H1 (cell line): Measurements from ENCODE around the gene ELFN1. TPM values are rescaled to one million over a fixed set of nuclear protein-coding genes. Genes with fewer than 3 reads are reported as not detected.

Source experiments
- CTCF ChIA-PET: fragments of 300-600 bp; sonication (Branson Sonifier 250); formaldehyde crosslinking; loops from one replicate; lab custom pipeline; 2021; ENCODE audit not compliant: partially characterized antibody; lab: Charles Lee
- POLR2A ChIA-PET: fragments of 300-600 bp; sonication (Branson Sonifier 250); formaldehyde crosslinking; loops from one replicate; lab custom pipeline; 2021; ENCODE audit warnings: inconsistent platforms; ENCODE audit not compliant: partially characterized antibody; lab: Charles Lee
- DNase-seq, 2 experiments: peaks; one replicate each; pipeline versions ENCODE4 v3.0.0 to v3.0.0-alpha.2; 2010 to 2022; ENCODE audit warnings: low spot score in 2 of 2, low read depth in 1 of 2, mixed read lengths in 1 of 2
- FAIRE-seq: peaks from 2 replicates; lab custom pipeline; 2011; peaks lifted over from hg19 to GRCh38; lab: Jason Lieb, UNC
- H2AFZ ChIP-seq: 2 replicates; pipeline ENCODE4 v1.8.1; 2012; ENCODE audit warnings: low read length, inconsistent platforms
- H2AK5ac ChIP-seq: 2 replicates; pipeline ENCODE4 v1.6.1; 2013; ENCODE audit warnings: low read depth, low read length
- H2BK120ac ChIP-seq: replicated peaks from 2 replicates; pipeline ENCODE3; 2013; ENCODE audit warnings: low read depth, low read length, inconsistent platforms
- H2BK12ac ChIP-seq: 2 replicates; pipeline ENCODE4 v1.6.1; 2013; ENCODE audit warnings: low read depth, low read length
- H2BK15ac ChIP-seq: 2 replicates; pipeline ENCODE4 v1.6.1; 2013; ENCODE audit warnings: low read length
- H2BK20ac ChIP-seq: 2 replicates; pipeline ENCODE4 v1.6.1; 2013; ENCODE audit warnings: low read length
- H2BK5ac ChIP-seq: 2 replicates; pipeline ENCODE4 v1.6.1; 2013; ENCODE audit warnings: low read depth, low read length
- H3K14ac ChIP-seq: 2 replicates; pipeline ENCODE4 v1.6.1; 2013; ENCODE audit warnings: inconsistent platforms; ENCODE audit not compliant: insufficient read length
- H3K18ac ChIP-seq: 2 replicates; pipeline ENCODE4 v1.6.1; 2013; ENCODE audit warnings: low read length; ENCODE audit errors: extremely low read depth
- H3K23ac ChIP-seq: 2 replicates; pipeline ENCODE4 v1.6.1; 2013; ENCODE audit warnings: inconsistent platforms; ENCODE audit not compliant: insufficient read length
- H3K23me2 ChIP-seq: 2 replicates; pipeline ENCODE4 v1.6.1; 2013; ENCODE audit warnings: low read depth, low read length
- H3K27ac ChIP-seq: 2 replicates; pipeline ENCODE4 v1.6.1; 2011; ENCODE audit warnings: low read depth, low read length, inconsistent platforms
- H3K27me3 ChIP-seq, 4 experiments: replicated peaks in 1 of 4; 1 replicate in 1 of 4; 2 replicates in 3 of 4; pipeline versions ENCODE4 v1.6.1 to v1.8.1; 2011 to 2013; ENCODE audit warnings: low read length in 3 of 4, mild to moderate bottlenecking in 3 of 4, inconsistent platforms in 2 of 4, mixed read lengths in 2 of 4, moderate library complexity in 1 of 4; ENCODE audit not compliant: control insufficient read depth in 3 of 4, insufficient read depth in 3 of 4; ENCODE audit errors: extremely low read depth in 1 of 4
- H3K36me3 ChIP-seq, 4 experiments: 2 replicates each; pipeline versions ENCODE4 v1.6.1 to v1.8.1; 2011 to 2013; ENCODE audit warnings: mild to moderate bottlenecking in 4 of 4, low read length in 3 of 4, moderate library complexity in 2 of 4, control low read depth in 1 of 4, inconsistent platforms in 1 of 4; ENCODE audit not compliant: insufficient read depth in 4 of 4, control insufficient read depth in 2 of 4
- H3K4ac ChIP-seq: replicated peaks from 2 replicates; pipeline ENCODE3; 2013; ENCODE audit warnings: low read length, low read depth, mixed read lengths, inconsistent platforms; ENCODE audit not compliant: insufficient read length
- H3K4me1 ChIP-seq, 4 experiments: replicated peaks in 1 of 4; 1 replicate in 1 of 4; 2 replicates in 3 of 4; pipeline versions ENCODE4 v1.6.1 to v1.8.1; 2011 to 2013; ENCODE audit warnings: low read length in 3 of 4, inconsistent platforms in 2 of 4, mixed read lengths in 1 of 4; ENCODE audit not compliant: insufficient read depth in 4 of 4, control insufficient read depth in 3 of 4
- H3K4me2 ChIP-seq, 2 experiments: 2 replicates each; pipeline versions ENCODE4 v1.6.1 to v1.8.1; 2011 to 2013; ENCODE audit warnings: low read depth in 2 of 2, low read length in 2 of 2, control low read depth in 1 of 2, inconsistent platforms in 1 of 2, mild to moderate bottlenecking in 1 of 2; ENCODE audit not compliant: insufficient read depth in 1 of 2
- H3K4me3 ChIP-seq, 4 experiments: fragments of 200-600, 300-600 bp in 1 of 4; sonication (generic), shearing (Covaris generic), sonication (Bioruptor Twin) in 1 of 4; 2 replicates each; pipeline versions ENCODE4 v1.5.1 to v1.8.1; 2011 to 2016; ENCODE audit warnings: low read length in 4 of 4, low read depth in 3 of 4, control low read depth in 2 of 4, inconsistent platforms in 2 of 4, mild to moderate bottlenecking in 2 of 4, mixed read lengths in 1 of 4, moderate library complexity in 1 of 4; ENCODE audit not compliant: insufficient read depth in 2 of 4; ENCODE audit errors: extremely low read depth in 1 of 4
- H3K56ac ChIP-seq: replicated peaks from 2 replicates; pipeline ENCODE3; 2013; ENCODE audit warnings: low read depth, mild to moderate bottlenecking, mixed read lengths, low read length, inconsistent platforms; ENCODE audit not compliant: insufficient read length
- H3K79me1 ChIP-seq: 2 replicates; pipeline ENCODE4 v1.6.1; 2013; ENCODE audit warnings: low read depth, low read length, control low read depth
- H3K79me2 ChIP-seq, 2 experiments: 2 replicates each; pipeline versions ENCODE4 v1.6.1 to v1.8.1; 2012 to 2013; ENCODE audit warnings: low read length in 2 of 2, mild to moderate bottlenecking in 2 of 2, inconsistent platforms in 1 of 2; ENCODE audit not compliant: insufficient read depth in 2 of 2, control insufficient read depth in 1 of 2
- H3K9ac ChIP-seq, 4 experiments: replicated peaks in 1 of 4; 1 replicate in 1 of 4; 2 replicates in 3 of 4; pipeline versions ENCODE4 v1.6.1 to v1.8.1; 2011 to 2013; ENCODE audit warnings: low read depth in 3 of 4, low read length in 3 of 4, control low read depth in 2 of 4, mild to moderate bottlenecking in 2 of 4, moderate library complexity in 2 of 4, inconsistent platforms in 1 of 4; ENCODE audit errors: extremely low read depth in 1 of 4
- H3K9me3 ChIP-seq, 2 experiments: 2 replicates each; pipeline versions ENCODE4 v1.6.1 to v1.8.1; 2012 to 2013; ENCODE audit warnings: mild to moderate bottlenecking in 2 of 2, moderate library complexity in 2 of 2, control low read depth in 1 of 2, inconsistent platforms in 1 of 2, low read depth in 1 of 2, low read length in 1 of 2, mixed read lengths in 1 of 2; ENCODE audit not compliant: insufficient read depth in 2 of 2
- H4K20me1 ChIP-seq, 2 experiments: replicated peaks in 1 of 2; 2 replicates each; pipeline versions ENCODE3 to v1.8.1; 2011 to 2013; ENCODE audit warnings: inconsistent platforms in 2 of 2, low read length in 2 of 2, mild to moderate bottlenecking in 1 of 2; ENCODE audit not compliant: insufficient read depth in 2 of 2, control insufficient read depth in 1 of 2
- H4K5ac ChIP-seq: 2 replicates; pipeline ENCODE4 v1.6.1; 2013; ENCODE audit warnings: low read length, low read depth, mixed read lengths, inconsistent platforms; ENCODE audit not compliant: insufficient read length
- H4K8ac ChIP-seq: 2 replicates; pipeline ENCODE4 v1.8.0; 2013; ENCODE audit warnings: mild to moderate bottlenecking, moderate library complexity, low read length, inconsistent platforms; ENCODE audit not compliant: insufficient read depth; ENCODE audit errors: extremely low read depth
- H4K91ac ChIP-seq: replicated peaks from 2 replicates; pipeline ENCODE3; 2013; ENCODE audit warnings: low read length, mixed read lengths, inconsistent platforms; ENCODE audit not compliant: insufficient read length
- BACH1 ChIP-seq: IDR thresholded peaks from 2 replicates; pipeline ENCODE4 v1.6.1; 2012; ENCODE audit warnings: low read length, improper control_type of control experiment
- CHD1 ChIP-seq: IDR thresholded peaks from 2 replicates; pipeline ENCODE4 v1.6.1; 2012; ENCODE audit warnings: low read depth, low read length, improper control_type of control experiment
- EGR1 ChIP-seq: IDR thresholded peaks from 2 replicates; pipeline ENCODE4 v1.6.1; 2011; ENCODE audit warnings: low read depth, low read length, borderline replicate concordance
- EZH2 ChIP-seq: fragments of 200-600 bp; sonication (generic); IDR thresholded peaks from 2 replicates; pipeline ENCODE4 v1.7.1; 2012; ENCODE audit warnings: low read depth, mild to moderate bottlenecking, moderate library complexity, low read length, inconsistent platforms; ENCODE audit not compliant: severe bottlenecking
- FOSL1 ChIP-seq: IDR thresholded peaks from 2 replicates; pipeline ENCODE4 v1.6.1; 2011; ENCODE audit warnings: mild to moderate bottlenecking, low read depth, low read length, moderate library complexity; ENCODE audit not compliant: insufficient read depth
- JUND ChIP-seq: IDR thresholded peaks from 2 replicates; pipeline ENCODE4 v1.6.1; 2011; ENCODE audit warnings: mild to moderate bottlenecking, improper control_type of control experiment, low read length
- MAFK ChIP-seq: IDR thresholded peaks from 2 replicates; pipeline ENCODE4 v1.6.1; 2012; ENCODE audit warnings: low read depth, mild to moderate bottlenecking, improper control_type of control experiment, low read length
- NANOG ChIP-seq: IDR thresholded peaks from 2 replicates; pipeline ENCODE4 v1.6.1; 2011; ENCODE audit warnings: low read length, low read depth, mild to moderate bottlenecking, inconsistent platforms; ENCODE audit not compliant: insufficient read depth, poor library complexity, severe bottlenecking
- WGBS, 2 experiments: shearing (Covaris generic) in 1 of 2; methylation state at CpG; one replicate each; pipeline versions ENCODE4 v1.1.6 to v1.1.7; 2013 to 2015; ENCODE audit warnings: low lambda C conversion rate in 2 of 2, mixed read lengths in 2 of 2, inconsistent platforms in 1 of 2, low coverage in 1 of 2, missing lambda C conversion rate in 1 of 2; ENCODE audit not compliant: insufficient replicate concordance in 2 of 2, insufficient coverage in 1 of 2, insufficient read length in 1 of 2; ENCODE audit errors: extremely low coverage in 1 of 2, missing lambda C conversion rate in 1 of 2; 5-methylcytosine and 5-hydroxymethylcytosine counted together
- polyA plus RNA-seq, 7 experiments: library from polyadenylated mRNA; depleted of rRNA in 3 of 7; stranded (reverse) in 5 of 7; unstranded in 2 of 7; fragments of >200 nt in 5 of 7; fragments of 200-250 nt in 2 of 7; gene quantifications; 1 replicate in 5 of 7; 2 replicates in 1 of 7; 4 replicates in 1 of 7; pipeline versions ENCODE4 v1.2.1 to v1.2.3, GENCODE V29; 2011 to 2013; ENCODE audit warnings: missing spikeins in 2 of 7, mixed read lengths in 2 of 7
- total RNA-seq: library from RNA; stranded (reverse); fragmentation: NEBNext Ultra II Directional; extraction: Animal tissue kit (Norgen Biotek cat#: 25700); gene quantifications from 2 replicates; pipeline ENCODE4 v1.2.1, GENCODE V29; 2021
- TF ChIP-seq, protein P1 (sequence below): IDR thresholded peaks from 2 replicates; pipeline ENCODE4 v1.6.1; 2011; ENCODE audit warnings: low read length, improper control_type of control experiment
- TF ChIP-seq, protein P2 (sequence below): IDR thresholded peaks from 2 replicates; pipeline ENCODE4 v1.6.1; 2012; ENCODE audit warnings: inconsistent platforms

ELFN1 gene
- total and polyA plus RNA-seq, 2 of the 8 experiments (the other 6 are each of a cell fraction or from before 2014, with no cell fraction given) = 2.0 to 4.5 TPM

DNA sequence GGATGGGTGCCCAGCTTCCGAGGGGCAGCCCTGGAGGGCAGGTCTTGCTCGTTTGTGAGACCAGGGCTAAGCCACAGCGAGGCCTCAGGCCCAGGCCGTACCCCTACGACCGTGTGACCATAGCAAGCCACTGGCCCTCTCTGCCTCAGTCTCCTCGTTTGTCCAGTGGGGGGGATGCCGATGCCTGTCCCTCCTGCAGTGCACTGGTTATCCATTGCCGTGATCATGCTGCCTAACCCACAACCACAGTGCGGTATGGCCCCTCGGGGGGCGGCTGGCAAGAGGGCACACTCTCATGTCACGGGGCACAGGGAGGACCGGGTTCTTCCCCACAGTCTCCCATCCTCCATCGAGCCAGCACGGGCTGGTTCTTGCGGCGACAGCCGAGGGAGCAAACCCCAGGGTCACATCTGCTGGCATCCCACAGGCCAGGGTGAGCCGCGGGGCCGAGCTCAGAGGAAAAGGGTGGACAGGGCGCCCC is 80.5 kb downstream of the ELFN1 start:
- CTCF ChIA-PET = interaction anchor here (1.0 to 1.8 kb wide), 4 partner anchors 17 to 451 kb away, joined by 3 to 6 read pairs (median 4); no protein-coding TSS in a partner anchor
- TF ChIP-seq FOSL1 (no peak), EZH2 (no peak), JUND (no peak), CHD1 (no peak), MAFK (no peak), BACH1 (no peak), EGR1 (no peak), NANOG (no peak)
- TF ChIP-seq, protein P1, sequence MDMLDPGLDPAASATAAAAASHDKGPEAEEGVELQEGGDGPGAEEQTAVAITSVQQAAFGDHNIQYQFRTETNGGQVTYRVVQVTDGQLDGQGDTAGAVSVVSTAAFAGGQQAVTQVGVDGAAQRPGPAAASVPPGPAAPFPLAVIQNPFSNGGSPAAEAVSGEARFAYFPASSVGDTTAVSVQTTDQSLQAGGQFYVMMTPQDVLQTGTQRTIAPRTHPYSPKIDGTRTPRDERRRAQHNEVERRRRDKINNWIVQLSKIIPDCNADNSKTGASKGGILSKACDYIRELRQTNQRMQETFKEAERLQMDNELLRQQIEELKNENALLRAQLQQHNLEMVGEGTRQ = no peak
- TF ChIP-seq, protein P2, sequence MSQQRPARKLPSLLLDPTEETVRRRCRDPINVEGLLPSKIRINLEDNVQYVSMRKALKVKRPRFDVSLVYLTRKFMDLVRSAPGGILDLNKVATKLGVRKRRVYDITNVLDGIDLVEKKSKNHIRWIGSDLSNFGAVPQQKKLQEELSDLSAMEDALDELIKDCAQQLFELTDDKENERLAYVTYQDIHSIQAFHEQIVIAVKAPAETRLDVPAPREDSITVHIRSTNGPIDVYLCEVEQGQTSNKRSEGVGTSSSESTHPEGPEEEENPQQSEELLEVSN = no peak

More for the DNA sequence above, 80.5 kb downstream of the ELFN1 start:
- Histone ChIP-seq H3K79me1 (no peaks in the 10 kb centered on the region), H3K79me2 (no peaks in the 10 kb centered on the region), H3K23me2 (no peaks in the 10 kb centered on the region), H2BK120ac (no peak overlapping the region), H3K4me3 (no peak overlapping the region), H3K4me2 (no peak overlapping the region), H4K8ac (0 out of 2 replicates have a peak overlapping the region, but pooled peaks have one; percentile 41), H3K4me1 (peaks cover 0 to 8% (median 2%) of the 10 kb centered on the region in 4 experiments; a peak in 3 of 7 replicates), H3K18ac (no peak overlapping the region), H3K4ac (no peak overlapping the region), H2BK15ac (no peak overlapping the region), H2AFZ (no peak overlapping the region), H4K5ac (no peak overlapping the region), H4K20me1 (no peaks in the 10 kb centered on the region), H3K9me3 (no peaks in the 10 kb centered on the region), H2AK5ac (no peak overlapping the region), H3K27ac (no peak overlapping the region), H3K9ac (no peak overlapping the region), H3K27me3 (no peaks in the 10 kb centered on the region; a peak in 1 of 7 replicates), H3K56ac (no peak overlapping the region), H4K91ac (no peak overlapping the region), H2BK20ac (no peak overlapping the region), H3K14ac (no peak overlapping the region), H2BK12ac (no peak overlapping the region), H2BK5ac (peak overlapping the region; percentile 66; the same call in 1 of the 2 replicates), H3K23ac (no peak overlapping the region), H3K36me3 (no peaks in the 10 kb centered on the region)
- POLR2A ChIA-PET = interaction anchor here (1.2 kb wide), 1 partner anchor 174 kb away, joined by 3 read pairs; no protein-coding TSS in a partner anchor
- DNase-seq = no peak
- WGBS, 2 experiments = 85% methylated on average over 22 of the region's 23 CpGs; no CpG with 5 or more reads in 1 of the 2 experiments
- FAIRE-seq = no peak
